GM21360 (cell line): ENCODE data around the gene DAND5.
"Not testable (repeated sequence)": the region's sequence is repeated elsewhere in the genome, so short reads cannot be mapped to it uniquely, and the experiment has no call there.

Experiments
- ATAC-seq: cut with Tn5 transposase; IDR thresholded peaks from one replicate; pipeline ENCODE4 v1.9.1; 2021; ENCODE audit warnings: mild to moderate bottlenecking, moderate library complexity; ENCODE audit not compliant: unreplicated experiment

Gene DAND5

GRCh38 chr19:12965017-12965811, 4.2 kb upstream of the DAND5 start:
- ATAC-seq, result peak; percentile 68

- ATAC-seq, result no peak
Measured at GRCh38 chr19:12965812-12966135, 3.6 kb upstream of the DAND5 start.

- ATAC-seq, result no peak
Measured at GRCh38 chr19:12967907-12968306, 1.5 kb upstream of the DAND5 start.

GRCh38 chr19:12970070-12970820, 869 bp downstream of the DAND5 start:
- no peak for ATAC-seq

- ATAC-seq, result no peak
Measured at GRCh38 chr19:12973236-12973635, 3.9 kb downstream of the DAND5 start.

- ATAC-seq, result no peak
Measured at GRCh38 chr19:12974301-12975220, 5.2 kb downstream of the DAND5 start.

GRCh38 chr19:12975221-12975741, 5.9 kb downstream of the DAND5 start:
- ATAC-seq, result no peak

GRCh38 chr19:12976109-12976508, 6.7 kb downstream of the DAND5 start:
- not testable (repeated sequence) for ATAC-seq

GRCh38 chr19:12979974-12980373, 10.6 kb downstream of the DAND5 start:
- no peak for ATAC-seq

- no peak for ATAC-seq
Measured at GRCh38 chr19:12982648-12983047, 13.3 kb downstream of the DAND5 start.

- no peak for ATAC-seq
Measured at GRCh38 chr19:12983091-12983490, 13.7 kb downstream of the DAND5 start.

- no peak for ATAC-seq
Measured at GRCh38 chr19:12983542-12984142, 14.3 kb downstream of the DAND5 start.

- no peak for ATAC-seq
Measured at GRCh38 chr19:12984143-12984627, 14.8 kb downstream of the DAND5 start.

GRCh38 chr19:12984683-12985048, 15.3 kb downstream of the DAND5 start:
- no peak for ATAC-seq

GRCh38 chr19:12985049-12985776, 15.8 kb downstream of the DAND5 start:
- ATAC-seq, result no peak

GRCh38 chr19:12986726-12987125, 17.4 kb downstream of the DAND5 start:
- ATAC-seq, result no peak

- no peak for ATAC-seq
Measured at GRCh38 chr19:12987190-12987589, 17.8 kb downstream of the DAND5 start.

- ATAC-seq, result no peak
Measured at GRCh38 chr19:12987781-12988180, 18.4 kb downstream of the DAND5 start.

GRCh38 chr19:12990431-12990830, 21.1 kb downstream of the DAND5 start:
- no peak for ATAC-seq

GRCh38 chr19:12990853-12991252, 21.5 kb downstream of the DAND5 start:
- no peak for ATAC-seq
